Measurements from ENCODE around the gene KCNQ5. TPM values are rescaled to one million over a fixed set of nuclear protein-coding genes. Genes with fewer than 3 reads are reported as not detected.

Gene KCNQ5
- total and polyA plus RNA-seq, 12 donors: 0.10 to 3.6 (median 0.52) TPM

DNA sequence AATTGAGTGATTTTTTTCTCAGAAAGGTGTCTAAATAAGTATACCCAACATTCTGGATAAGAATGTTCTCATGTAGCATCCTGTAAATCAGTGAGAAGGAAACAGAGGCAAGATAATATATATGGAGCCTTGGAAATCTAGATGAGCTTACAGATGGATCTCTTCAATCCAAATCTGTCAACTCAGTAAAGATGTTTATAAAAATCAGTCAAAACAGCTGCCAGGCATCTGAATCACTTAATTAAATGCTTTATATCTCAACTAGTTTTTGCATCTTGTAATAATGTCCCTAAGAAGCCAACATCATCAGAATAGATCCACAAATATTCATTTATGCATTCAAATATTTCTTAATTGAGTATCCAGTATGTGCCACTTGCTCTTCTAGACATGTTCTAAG lies 303.3 kb downstream of the KCNQ5 start:
- DNase-seq: no peak
- H3K27me3 ChIP-seq: no peaks in the 10 kb centered on the region
- H3K27ac ChIP-seq: no peak overlapping the region
- H3K4me3 ChIP-seq: no peak overlapping the region
- no peak for TF ChIP-seq POLR2A (IDR thresholded peaks at IDR 0.05)
- TF ChIP-seq, protein P1, sequence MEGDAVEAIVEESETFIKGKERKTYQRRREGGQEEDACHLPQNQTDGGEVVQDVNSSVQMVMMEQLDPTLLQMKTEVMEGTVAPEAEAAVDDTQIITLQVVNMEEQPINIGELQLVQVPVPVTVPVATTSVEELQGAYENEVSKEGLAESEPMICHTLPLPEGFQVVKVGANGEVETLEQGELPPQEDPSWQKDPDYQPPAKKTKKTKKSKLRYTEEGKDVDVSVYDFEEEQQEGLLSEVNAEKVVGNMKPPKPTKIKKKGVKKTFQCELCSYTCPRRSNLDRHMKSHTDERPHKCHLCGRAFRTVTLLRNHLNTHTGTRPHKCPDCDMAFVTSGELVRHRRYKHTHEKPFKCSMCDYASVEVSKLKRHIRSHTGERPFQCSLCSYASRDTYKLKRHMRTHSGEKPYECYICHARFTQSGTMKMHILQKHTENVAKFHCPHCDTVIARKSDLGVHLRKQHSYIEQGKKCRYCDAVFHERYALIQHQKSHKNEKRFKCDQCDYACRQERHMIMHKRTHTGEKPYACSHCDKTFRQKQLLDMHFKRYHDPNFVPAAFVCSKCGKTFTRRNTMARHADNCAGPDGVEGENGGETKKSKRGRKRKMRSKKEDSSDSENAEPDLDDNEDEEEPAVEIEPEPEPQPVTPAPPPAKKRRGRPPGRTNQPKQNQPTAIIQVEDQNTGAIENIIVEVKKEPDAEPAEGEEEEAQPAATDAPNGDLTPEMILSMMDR (IDR thresholded peaks at IDR 0.05): no peak
- intact Hi-C loops (cut with DNase I): no loop called here
- H3K4me1 ChIP-seq (replicated peaks in 1 of 2): no peaks in the 10 kb centered on the region
- no peaks in the 10 kb centered on the region for H3K9me3 ChIP-seq (replicated peaks in 1 of 3)
- no peaks in the 10 kb centered on the region for H3K36me3 ChIP-seq (replicated peaks in 1 of 2)

DNA sequence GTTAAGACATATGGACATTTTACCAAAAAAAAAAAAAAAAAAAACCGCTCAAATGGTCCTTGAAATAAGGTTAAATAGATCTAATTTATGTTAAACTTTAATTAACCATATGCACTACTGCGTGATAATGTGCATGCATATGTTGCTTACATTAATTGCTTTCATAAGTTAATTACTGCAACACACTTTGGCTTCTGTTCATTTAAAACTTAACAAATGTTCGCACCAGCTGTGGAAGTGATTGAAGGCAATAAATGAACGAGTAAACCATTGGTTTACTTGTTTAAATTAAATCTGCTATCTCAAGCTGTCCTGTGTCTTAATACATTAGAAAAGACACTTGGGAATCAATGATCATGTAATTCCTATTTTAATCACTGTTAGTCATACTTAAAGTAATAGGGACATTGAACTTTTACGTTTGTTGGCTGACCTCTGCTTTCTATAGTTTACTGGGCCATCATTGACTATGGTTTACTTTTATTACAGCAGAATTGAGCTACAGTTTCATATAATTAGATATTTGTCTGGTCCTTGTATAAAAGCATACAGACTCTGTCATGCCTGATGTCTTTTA lies 308.8 kb downstream of the KCNQ5 start:
- TF ChIP-seq, protein P1 (IDR thresholded peaks at IDR 0.05): no peak
- TF ChIP-seq POLR2A (IDR thresholded peaks at IDR 0.05): no peak
- Histone ChIP-seq H3K27me3 (no peaks in the 10 kb centered on the region), H3K9me3 (replicated peaks in 1 of 3) (no peaks in the 10 kb centered on the region), H3K36me3 (replicated peaks in 1 of 2) (no peaks in the 10 kb centered on the region), H3K4me1 (replicated peaks in 1 of 2) (no peaks in the 10 kb centered on the region), H3K4me3 (no peak overlapping the region), H3K27ac (no peak overlapping the region)
- intact Hi-C loops (cut with DNase I): no loop called here
- WGBS, 4 donors: 62 to 70% (median 66%) methylated on average over 5 of the region's 5 CpGs
- no peak for DNase-seq

DNA sequence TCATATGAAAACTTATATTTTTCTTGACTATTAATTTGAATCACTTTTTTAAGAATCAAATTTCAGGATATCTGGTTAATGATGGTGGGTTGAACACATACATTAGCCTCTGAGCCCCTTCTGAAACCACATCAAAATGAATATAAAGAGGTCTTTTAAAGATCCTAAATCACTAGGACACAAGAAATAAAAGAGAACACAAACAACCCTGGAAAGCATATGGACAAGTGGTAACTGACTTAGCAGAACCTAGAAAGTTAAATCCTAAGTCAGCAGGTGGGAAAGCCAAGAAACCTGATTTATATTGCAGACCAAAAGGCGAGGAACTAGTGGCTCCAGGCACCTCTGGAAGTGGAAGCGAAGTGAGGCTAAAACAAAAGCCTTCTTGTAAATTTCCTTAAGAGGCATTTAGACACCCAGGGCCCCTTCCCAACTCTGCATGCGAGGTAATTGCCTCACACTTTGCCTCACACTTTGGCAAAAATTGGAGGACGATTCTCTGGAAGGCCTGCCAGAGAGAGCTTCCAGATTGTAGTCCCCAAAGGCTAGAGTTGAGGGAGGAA lies 309.5 kb downstream of the KCNQ5 start:
- Histone ChIP-seq H3K9me3 (replicated peaks in 1 of 3) (no peaks in the 10 kb centered on the region), H3K27me3 (no peaks in the 10 kb centered on the region), H3K4me3 (no peak overlapping the region), H3K4me1 (replicated peaks in 1 of 2) (no peaks in the 10 kb centered on the region), H3K27ac (no peak overlapping the region), H3K36me3 (replicated peaks in 1 of 2) (no peaks in the 10 kb centered on the region)
- TF ChIP-seq POLR2A (IDR thresholded peaks at IDR 0.05): no peak
- TF ChIP-seq, protein P1 (IDR thresholded peaks at IDR 0.05): no peak
- DNase-seq: no peak
- intact Hi-C loops (cut with DNase I): no loop called here
- WGBS, 4 donors: 45 to 49% (median 47%) methylated on average over 4 of the region's 4 CpGs

DNA sequence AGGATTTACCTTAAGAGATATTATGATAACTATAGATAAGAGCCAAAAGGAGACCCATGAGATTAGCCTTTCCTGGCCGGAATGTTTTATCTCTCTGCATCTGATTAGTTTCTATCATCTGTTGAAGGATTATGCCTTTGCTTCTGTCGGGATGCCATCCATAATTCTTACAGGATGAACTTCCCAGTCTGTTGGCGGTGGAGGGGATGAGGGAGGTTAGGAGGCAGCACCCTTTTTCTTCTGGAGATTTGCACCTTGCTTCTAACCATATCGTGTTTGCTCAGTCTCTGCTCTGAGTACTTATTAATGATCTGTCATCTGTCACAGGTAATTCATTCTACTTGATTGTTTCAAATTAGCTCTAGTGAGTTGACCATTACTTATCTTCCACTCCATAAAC lies 311.4 kb downstream of the KCNQ5 start:
- H3K27me3 ChIP-seq: no peaks in the 10 kb centered on the region
- H3K36me3 ChIP-seq (replicated peaks in 1 of 2): no peaks in the 10 kb centered on the region
- H3K4me1 ChIP-seq (replicated peaks in 1 of 2): no peaks in the 10 kb centered on the region
- H3K27ac ChIP-seq: no peak overlapping the region
- DNase-seq: no peak
- H3K4me3 ChIP-seq: no peak overlapping the region
- intact Hi-C loops (cut with DNase I): no loop called here
- 33 to 46% (median 39%) methylated on average over 4 of the region's 4 CpGs for WGBS, 4 donors
- no peaks in the 10 kb centered on the region for H3K9me3 ChIP-seq (replicated peaks in 1 of 3)
- no peak for TF ChIP-seq POLR2A (IDR thresholded peaks at IDR 0.05)
- TF ChIP-seq, protein P1 (IDR thresholded peaks at IDR 0.05): no peak
